Measurements from ENCODE around the gene EYA4.

- TF ChIP-seq POLR2A (IDR thresholded peaks at IDR 0.05): no peak
- no peak for TF ChIP-seq CTCF (IDR thresholded peaks at IDR 0.05)
Measured at GRCh38 chr6:133460101-133460500, 218.9 kb downstream of the EYA4 start.
